Activated T-helper 1 cell treated with anti-CD3 and anti-CD28 coated beads, Interleukin-2, amount 50 U/mL, for 16 hours (primary cell): ENCODE data around the gene CLCNKB.
"Not testable (repeated sequence)": the region's sequence is repeated elsewhere in the genome, so short reads cannot be mapped to it uniquely, and the experiment has no call there.

ENCODE experiments used
- DNase-seq, 2 donors: peaks; one replicate each; pipeline ENCODE4 v3.0.0-alpha.2; 2020; ENCODE audit warnings: low read depth in 1 of 2, low spot score in 1 of 2

Gene CLCNKB

GRCh38 chr1:16057314-16057915 is 13.8 kb downstream of the CLCNKB start:
- DNase-seq = not testable (repeated sequence)

DNA sequence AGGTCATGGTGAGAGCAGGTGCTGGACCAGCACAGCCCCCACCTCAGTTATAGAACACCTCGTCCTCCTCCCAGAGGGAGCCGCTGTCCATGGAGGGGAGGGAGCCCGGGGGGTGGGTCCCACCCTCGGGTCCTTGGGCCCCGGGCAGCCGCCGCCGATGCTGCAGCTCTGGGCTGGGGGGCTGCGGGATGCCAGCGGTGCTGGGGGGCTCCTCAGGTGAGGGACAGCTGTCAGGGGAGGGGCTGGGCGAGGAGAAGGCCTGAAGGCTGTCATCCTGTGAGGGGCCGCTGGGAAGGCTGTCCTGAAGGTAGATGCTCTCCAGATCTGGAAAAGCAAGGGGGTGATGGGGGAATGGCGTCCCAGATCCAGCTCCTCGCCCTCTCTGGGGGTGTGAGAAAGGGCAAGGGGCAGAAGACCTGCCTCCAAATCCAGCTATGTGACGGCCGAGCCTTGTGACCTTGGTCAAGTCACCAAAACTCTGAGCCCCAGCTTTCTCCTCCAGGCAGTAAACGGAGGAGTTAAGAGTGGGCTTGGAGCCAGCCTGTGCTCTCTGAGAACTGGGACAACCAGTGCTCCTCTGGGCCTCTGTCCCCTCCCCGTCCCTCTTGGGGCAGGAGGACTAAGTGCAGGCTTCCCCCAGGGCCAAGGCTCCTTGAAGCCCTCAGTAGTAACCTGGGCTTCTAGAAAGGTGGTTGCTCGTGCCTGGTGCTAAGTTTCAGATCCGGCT is 15.0 kb downstream of the CLCNKB start:
- DNase-seq = not testable (repeated sequence)

DNA sequence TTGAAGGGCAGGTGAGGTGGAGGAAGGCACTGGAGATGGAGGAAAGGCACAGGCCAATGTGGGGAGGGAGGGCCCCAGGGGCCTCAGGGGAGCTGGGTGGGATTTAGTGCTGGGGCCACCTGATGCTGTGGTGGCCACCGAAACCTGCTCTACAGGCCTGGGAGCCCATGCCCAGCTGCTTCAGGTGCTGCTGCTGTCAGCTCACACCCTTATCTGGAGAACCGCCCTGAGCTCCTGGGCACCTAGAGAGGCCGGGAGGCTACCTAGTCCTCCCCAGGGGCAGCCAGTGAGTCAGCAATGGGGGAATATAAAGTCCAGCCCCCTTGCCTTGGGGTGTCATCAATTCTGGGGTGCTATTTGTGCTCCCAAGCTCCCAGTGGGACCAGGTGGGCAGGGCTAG is 17.7 kb downstream of the CLCNKB start:
- DNase-seq = no peak

DNA sequence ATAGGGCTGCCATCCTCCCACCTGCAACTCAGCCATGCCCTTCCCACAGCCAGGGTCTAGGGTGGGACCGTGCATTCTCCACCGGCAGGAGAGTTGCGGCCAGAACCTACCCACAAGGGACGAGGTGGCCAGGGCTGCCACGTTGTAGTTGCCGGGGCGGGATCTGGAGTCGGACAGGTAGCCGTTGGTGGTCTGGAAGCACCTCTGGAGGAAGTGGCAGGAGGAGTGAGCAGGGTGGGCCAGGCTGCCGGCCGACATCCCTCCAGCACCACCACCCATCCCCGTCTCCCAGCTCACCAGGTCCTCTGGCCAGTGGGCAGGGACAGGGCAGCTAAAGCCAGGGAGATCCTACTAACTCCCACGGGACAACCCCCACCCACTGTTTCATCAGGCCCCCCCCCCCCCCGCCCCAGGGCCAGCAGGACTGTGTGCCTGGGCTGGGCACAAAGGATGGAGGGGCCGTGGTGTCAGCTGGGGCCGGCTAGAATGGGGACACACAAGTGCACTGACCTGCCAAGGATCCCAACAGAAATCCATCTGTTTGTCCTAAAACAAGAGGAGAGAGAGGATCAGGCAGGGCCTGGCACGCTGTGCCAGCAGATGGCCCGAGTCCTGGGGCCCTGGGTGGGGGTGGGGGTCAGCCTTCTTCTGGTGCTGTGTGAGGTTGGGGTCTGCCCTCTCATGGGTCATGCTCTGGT is 18.6 kb downstream of the CLCNKB start:
- DNase-seq = not testable (repeated sequence)

DNA sequence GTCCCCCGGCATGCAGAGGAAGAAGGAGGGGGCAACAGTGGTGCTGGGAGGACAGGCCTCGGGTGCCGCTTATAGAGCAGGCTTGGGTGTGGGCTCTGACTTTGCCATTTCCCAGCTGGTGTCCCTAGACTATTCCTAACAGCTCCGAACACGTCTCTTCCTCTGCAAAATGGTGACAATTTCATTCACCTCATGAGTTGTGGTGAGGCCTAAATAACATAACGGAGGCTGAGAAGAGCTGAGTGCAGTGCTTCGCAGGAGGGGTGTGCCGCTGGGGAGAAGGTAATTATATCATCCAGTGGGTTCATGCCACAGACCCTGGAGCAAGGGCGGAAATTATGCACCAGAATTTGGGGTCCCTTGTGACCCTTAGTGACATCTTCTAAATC is 19.1 kb downstream of the CLCNKB start:
- not testable (repeated sequence) for DNase-seq

- no peak for DNase-seq
These were observed 19.7 kb downstream of the CLCNKB start for GRCh38 chr1:16063226-16063829.

- no peak for DNase-seq
These were observed 20.3 kb downstream of the CLCNKB start for GRCh38 chr1:16063921-16064320.

DNA sequence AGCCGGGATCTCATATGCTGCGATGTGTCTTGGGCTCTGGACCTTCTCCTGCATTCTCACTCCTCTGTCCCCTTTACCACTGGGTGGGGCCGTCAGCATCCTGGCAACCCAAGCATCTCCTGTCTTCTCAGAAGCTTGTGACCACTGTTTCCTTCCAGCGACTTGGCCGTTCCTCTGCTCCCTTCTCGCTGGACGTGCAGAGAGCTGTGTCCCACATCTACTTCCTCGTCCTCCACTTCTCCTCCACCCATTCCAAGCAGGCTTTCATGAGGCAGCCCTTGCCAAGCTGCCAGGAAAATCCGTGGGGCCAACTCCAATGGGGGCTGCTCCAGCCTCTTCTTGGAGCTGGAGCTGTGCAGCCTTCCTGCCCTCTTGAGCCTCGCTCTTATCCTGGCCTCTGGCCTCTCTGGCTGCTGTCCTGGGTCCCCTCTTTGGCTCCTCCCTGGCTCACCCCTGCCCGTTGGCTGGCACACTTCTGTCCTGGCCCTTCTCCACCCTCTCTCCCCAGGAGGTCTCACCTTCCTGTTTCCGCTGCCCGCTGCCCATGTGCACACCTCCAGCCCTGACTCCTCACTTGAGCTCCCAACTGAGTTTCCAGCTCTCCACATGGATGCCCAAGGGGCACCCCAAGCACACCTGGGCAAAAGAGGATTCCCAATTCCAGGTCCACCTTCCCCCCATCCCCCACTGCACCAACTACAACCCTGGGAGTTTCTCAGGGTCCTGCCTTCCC is 21.1 kb downstream of the CLCNKB start:
- no peak for DNase-seq

DNA sequence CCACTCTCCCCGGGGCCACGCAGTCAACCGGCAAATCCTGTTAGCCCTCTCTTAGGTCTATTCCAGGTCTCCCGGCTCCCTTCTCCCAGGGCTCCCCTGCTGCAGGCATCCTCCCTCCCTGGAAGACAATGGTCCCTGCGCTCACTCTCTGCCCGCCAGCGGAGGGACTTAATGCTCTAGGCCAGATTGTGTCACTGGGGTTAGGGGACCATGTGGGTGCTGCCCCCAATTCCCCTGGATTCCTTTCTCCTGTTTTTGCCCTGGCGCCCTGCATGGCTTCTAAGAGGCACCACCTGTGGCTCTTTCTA is 21.6 kb downstream of the CLCNKB start:
- no peak for DNase-seq

- DNase-seq = no peak
These were observed 22.7 kb downstream of the CLCNKB start for GRCh38 chr1:16066245-16066644.

GRCh38 chr1:16067127-16067768 is 23.7 kb downstream of the CLCNKB start:
- no peak for DNase-seq

DNA sequence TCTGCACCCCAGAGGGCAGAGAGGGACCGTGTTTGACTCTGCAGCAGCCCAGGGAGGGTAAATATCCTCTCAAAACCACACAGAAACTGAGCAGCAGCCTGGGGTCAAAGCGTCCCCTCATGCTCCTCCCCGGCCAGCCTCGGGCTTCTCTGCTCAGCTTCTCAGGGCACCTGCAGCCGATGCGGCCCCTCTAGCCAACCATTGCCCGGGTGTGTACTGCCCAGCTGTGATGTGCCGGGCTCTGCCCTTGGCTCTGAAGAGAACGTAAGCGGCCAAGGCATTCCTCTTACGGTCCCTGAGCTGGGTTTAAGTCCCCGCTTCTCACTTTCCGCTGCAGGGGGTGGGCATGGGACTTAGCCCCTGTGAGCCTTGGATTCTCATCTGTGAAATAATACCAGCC is 24.4 kb downstream of the CLCNKB start:
- DNase-seq = no peak

- DNase-seq = no peak
These were observed 25.0 kb downstream of the CLCNKB start for GRCh38 chr1:16068356-16069270.

DNA sequence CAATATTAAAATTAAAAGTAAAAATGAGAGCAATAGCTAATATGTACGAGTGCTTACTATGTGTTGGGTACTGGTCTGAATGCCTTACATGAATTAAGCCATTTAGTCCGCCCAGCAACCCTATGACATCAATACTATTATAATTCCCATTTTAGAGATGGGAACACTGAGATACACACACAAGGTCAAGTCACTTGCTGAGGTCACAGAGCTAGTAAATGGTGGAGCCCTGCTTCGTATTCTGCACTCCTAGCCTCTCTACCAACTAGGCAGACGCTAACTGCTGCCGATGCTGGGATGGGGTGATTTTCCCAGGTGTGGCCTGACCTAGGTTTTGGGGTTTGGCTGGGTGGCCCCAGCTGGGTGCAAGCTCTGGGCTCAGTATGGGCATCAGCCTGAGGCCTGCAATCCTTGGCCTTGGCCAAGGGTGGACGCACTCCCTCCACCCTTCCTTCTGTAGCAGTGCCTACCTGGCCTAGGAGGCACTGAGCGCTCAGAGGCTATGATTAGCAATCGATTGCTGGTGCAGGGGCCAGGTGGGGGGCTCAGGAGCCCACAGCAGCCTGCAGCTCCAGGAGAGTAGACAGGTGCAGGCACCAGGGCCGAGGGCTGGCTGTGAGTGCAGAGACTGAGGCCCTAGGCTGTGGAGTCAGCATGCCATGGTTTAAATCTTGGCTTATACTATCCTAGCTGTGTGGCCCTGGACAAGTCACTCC is 27.2 kb downstream of the CLCNKB start:
- no peak for DNase-seq

GRCh38 chr1:16071614-16072013 is 28.0 kb downstream of the CLCNKB start:
- no peak for DNase-seq

- DNase-seq = no peak
These were observed 28.5 kb downstream of the CLCNKB start for GRCh38 chr1:16072095-16072494.

DNA sequence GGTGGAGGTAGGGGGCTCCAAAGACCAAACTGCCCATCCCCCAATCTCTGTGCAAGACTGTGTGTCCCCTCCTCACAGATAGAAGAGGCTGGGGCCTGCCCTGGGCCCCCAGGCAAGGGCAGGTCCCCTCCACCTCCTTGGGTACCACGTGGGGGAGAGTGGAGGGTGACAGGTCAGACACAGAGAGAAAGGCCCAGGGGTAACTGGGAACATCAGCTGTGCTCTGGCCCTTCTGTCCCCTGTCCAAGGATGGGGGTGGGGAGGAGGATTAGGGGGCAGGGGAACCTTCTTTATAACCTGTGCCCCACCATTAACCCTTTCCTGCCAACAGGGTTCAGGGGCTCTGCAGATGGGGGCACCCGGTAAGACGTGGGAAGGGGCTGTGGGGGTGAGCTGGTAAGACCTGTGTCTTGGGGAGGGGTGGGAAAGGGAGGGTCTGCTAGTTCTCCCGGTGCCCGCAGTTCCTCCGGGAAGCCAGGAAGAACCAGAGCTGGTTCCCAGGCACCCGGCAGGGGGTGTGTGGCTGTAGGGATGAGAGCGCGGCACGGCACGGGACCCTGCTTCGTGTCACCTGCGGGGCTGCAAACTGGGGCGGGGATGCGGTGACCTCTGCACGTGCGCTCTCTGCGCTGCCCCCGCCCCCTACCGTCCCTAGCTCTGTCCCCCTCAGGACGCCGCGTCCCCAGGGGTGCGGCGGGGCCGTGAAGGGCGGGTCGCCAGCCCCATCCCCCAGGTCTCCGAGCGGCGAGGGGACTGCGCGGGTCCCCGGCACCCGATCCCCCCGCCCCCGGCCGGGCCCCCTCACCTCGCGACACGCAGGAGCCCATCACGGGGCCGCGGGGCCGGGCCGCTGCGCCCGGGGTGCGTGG is 29.3 kb downstream of the CLCNKB start:
- DNase-seq = no peak

GRCh38 chr1:16073490-16074119 is 30.0 kb downstream of the CLCNKB start, which contains the start of gene FAM131C:
Gene FAM131C, minus strand, starts transcription at chr1:16073651. Its CDS starts 209 bp downstream, at chr1:16073442.
- DNase-seq = peak in 1 of 2 donors; percentile 19
